K562 (cell line): ENCODE data around the gene MC2R. TPM values are rescaled to one million over a fixed set of nuclear protein-coding genes. Genes with fewer than 3 reads are reported as not detected.

ENCODE experiments used
- ATAC-seq: fragments of 200-7000 bp; cut with Tn5 transposase; 3 replicates; pipeline ENCODE4 v1.9.1; 2020; ENCODE audit warnings: moderate library complexity
- BruUV-seq: library from RNA; stranded (reverse); fragments of 400-500 nt; replicated peaks from 2 replicates; lab custom pipeline; 2021; lab: Mats Ljungman, UMichigan
- CTCF ChIA-PET: fragments of 300-600 bp; formaldehyde crosslinking; extraction: SDS; loops from one replicate; lab custom pipeline; 2021; ENCODE audit warnings: low intra/inter-chr PET ratio; lab: Yijun Ruan, JAX
- POLR2A ChIA-PET: fragments of 300-600, 350-650 bp; sonication (Branson Sonifier 250); formaldehyde crosslinking; extraction: SDS; loops from one replicate; lab custom pipeline; 2021; ENCODE audit warnings: antibody characterized with exemption, inconsistent platforms; lab: Yijun Ruan, JAX
- DNase-seq, 4 experiments: peaks; one replicate each; pipeline versions ENCODE4 v3.0.0 to v3.0.0-alpha.2; 2011 to 2018; ENCODE audit warnings: low spot score in 3 of 4, mixed read lengths in 3 of 4; ENCODE audit errors: extremely low read depth in 1 of 4
- FAIRE-seq: peaks from 2 replicates; lab custom pipeline; 2011; peaks lifted over from hg19 to GRCh38; lab: Jason Lieb, UNC
- H2AFZ ChIP-seq: 2 replicates; pipeline ENCODE4 v1.6.0; 2011; ENCODE audit warnings: low read depth, low read length, control low read depth, inconsistent platforms
- H3K27ac ChIP-seq: fragments of 200-600 bp; 3 replicates; pipeline ENCODE4 v1.8.0; 2011; ENCODE audit warnings: low read depth, mild to moderate bottlenecking, control low read depth, inconsistent platforms, low read length, moderate library complexity, mixed read lengths; ENCODE audit errors: extremely low read depth
- H3K27me3 ChIP-seq, 2 experiments: fragments of 300-600 bp in 1 of 2; 2 replicates in 1 of 2; 3 replicates in 1 of 2; pipeline versions ENCODE4 v1.6.0 to v1.8.0; 2011; ENCODE audit warnings: inconsistent platforms in 2 of 2, low read length in 2 of 2, mild to moderate bottlenecking in 1 of 2, mixed read lengths in 1 of 2, moderate library complexity in 1 of 2; ENCODE audit not compliant: control insufficient read depth in 2 of 2, insufficient read depth in 2 of 2
- H3K36me3 ChIP-seq: fragments of 300-600 bp; 3 replicates; pipeline ENCODE4 v1.8.0; 2011; ENCODE audit warnings: mild to moderate bottlenecking, low read length, inconsistent platforms; ENCODE audit not compliant: control insufficient read depth, insufficient read depth
- H3K4me1 ChIP-seq, 2 experiments: fragments of 200-600 bp in 1 of 2; replicated peaks in 1 of 2; 2 replicates in 1 of 2; 3 replicates in 1 of 2; pipeline versions ENCODE4 v1.5.1 to v1.8.0; 2011; ENCODE audit warnings: inconsistent platforms in 2 of 2, low read length in 2 of 2, mild to moderate bottlenecking in 1 of 2, mixed read lengths in 1 of 2, moderate library complexity in 1 of 2; ENCODE audit not compliant: control insufficient read depth in 2 of 2, insufficient read depth in 2 of 2
- H3K4me2 ChIP-seq: 2 replicates; pipeline ENCODE4 v1.6.1; 2011; ENCODE audit warnings: low read length, control low read depth, inconsistent platforms, mixed read lengths; ENCODE audit not compliant: insufficient read depth
- H3K4me3 ChIP-seq: fragments of 200-600 bp; sonication (generic), shearing (Covaris generic); 2 replicates; pipeline ENCODE4 v1.5.1; 2016; ENCODE audit warnings: control low read depth, inconsistent platforms
- H3K79me2 ChIP-seq: fragments of 200-600 bp; 3 replicates; pipeline ENCODE4 v1.8.0; 2011; ENCODE audit warnings: low read length, inconsistent platforms; ENCODE audit not compliant: control insufficient read depth, insufficient read depth
- H3K9ac ChIP-seq, 2 experiments: 2 replicates each; pipeline versions ENCODE4 v1.6.0 to v1.6.1; 2011; ENCODE audit warnings: low read depth in 2 of 2, low read length in 2 of 2, control low read depth in 1 of 2, inconsistent platforms in 1 of 2, mild to moderate bottlenecking in 1 of 2, mixed read lengths in 1 of 2; ENCODE audit not compliant: insufficient read depth in 1 of 2
- H3K9me1 ChIP-seq: one replicate; pipeline ENCODE4 v1.6.0; 2011; ENCODE audit warnings: inconsistent platforms, mild to moderate bottlenecking, low read length, moderate library complexity; ENCODE audit not compliant: control insufficient read depth, insufficient read depth
- H3K9me3 ChIP-seq: replicated peaks from 2 replicates; pipeline ENCODE4 v1.5.1; 2011; ENCODE audit warnings: low read depth, low read length, inconsistent platforms; ENCODE audit not compliant: control insufficient read depth, insufficient read depth
- H4K20me1 ChIP-seq: replicated peaks from 2 replicates; pipeline ENCODE4 v1.6.1; 2011; ENCODE audit warnings: low read length, inconsistent platforms, mixed read lengths; ENCODE audit not compliant: control insufficient read depth, insufficient read depth
- CBFB ChIP-seq: sonication (generic); formaldehyde crosslinking; IDR thresholded peaks from 2 replicates; pipeline ENCODE4 v1.4.0; 2020; ENCODE audit warnings: mild to moderate bottlenecking, missing genetic modification reagents
- CBX2 ChIP-seq: fragments of 200-600 bp; sonication (generic); IDR thresholded peaks from one replicate; pipeline ENCODE4 v1.6.1; 2012; ENCODE audit warnings: mild to moderate bottlenecking, low read length, inconsistent platforms; ENCODE audit not compliant: insufficient read depth, poor library complexity, severe bottlenecking
- CEBPG ChIP-seq, 3 experiments: fragments of 200-800 bp in 1 of 3; sonication (Bioruptor generic) in 1 of 3; sonication (generic) in 1 of 3; formaldehyde crosslinking in 1 of 3; IDR thresholded peaks in 2 of 3; conservative IDR thresholded peaks in 1 of 3; 2 replicates each; pipeline versions ENCODE4 v1.6.1 to v1.8.0; 2016 to 2022; ENCODE audit warnings: missing compliant biosample characterization in 2 of 3, missing genetic modification characterization in 2 of 3, mild to moderate bottlenecking in 1 of 3, missing genetic modification reagents in 1 of 3
- GABPB1 ChIP-seq: sonication (generic); formaldehyde crosslinking; IDR thresholded peaks from 2 replicates; pipeline ENCODE4 v1.8.0; 2022; ENCODE audit warnings: mild to moderate bottlenecking, missing genetic modification reagents
- GATAD2A ChIP-seq: fragments of 450-650 bp; IDR thresholded peaks from 2 replicates; pipeline ENCODE4 v1.6.1; 2017
- KDM5B ChIP-seq: fragments of 200-600 bp; sonication (generic); IDR thresholded peaks from 2 replicates; pipeline ENCODE4 v1.6.1; 2012; ENCODE audit warnings: low read depth, mild to moderate bottlenecking, moderate library complexity, low read length, control low read depth, inconsistent platforms; ENCODE audit not compliant: insufficient replicate concordance
- MAFK ChIP-seq: IDR thresholded peaks from 2 replicates; pipeline ENCODE4 v1.6.1; 2011; ENCODE audit warnings: low read length, improper control_type of control experiment
- NCOA6 ChIP-seq: fragments of 450-650 bp; IDR thresholded peaks from 2 replicates; pipeline ENCODE4 v1.6.1; 2017; ENCODE audit warnings: mild to moderate bottlenecking
- SREBF1 ChIP-seq: fragments of 150-350 bp; IDR thresholded peaks from 2 replicates; pipeline ENCODE4 v1.6.1; 2014; ENCODE audit warnings: antibody characterized with exemption, low read depth, low read length, borderline replicate concordance
- WHSC1 ChIP-seq: IDR thresholded peaks from one replicate; pipeline ENCODE4 v1.6.1; 2012; ENCODE audit warnings: low read length, control low read depth, inconsistent platforms
- ZSCAN29 ChIP-seq: fragments of 450-650 bp; IDR thresholded peaks from 2 replicates; pipeline ENCODE4 v1.6.1; 2017
- WGBS: fragments of 100-300 bp; shearing (Covaris generic); methylation state at CpG from one replicate; pipeline ENCODE4 v1.1.6; 2016; ENCODE audit warnings: low coverage, mixed read lengths; ENCODE audit not compliant: insufficient coverage; ENCODE audit errors: missing lambda C conversion rate; 5-methylcytosine and 5-hydroxymethylcytosine counted together
- in situ Hi-C: fragments of 300-500 bp; cut with MboI; formaldehyde crosslinking; loops from 4 replicates; pipeline ENCODE4 v1.15.0; 2018; ENCODE audit warnings: inconsistent platforms, mixed read lengths
- intact Hi-C: fragments of 100-400 bp; cut with micrococcal nuclease; formaldehyde crosslinking; loops from 2 replicates; pipeline ENCODE4 v1.14.2; 2022
- polyA plus RNA-seq, 8 experiments: library from polyadenylated mRNA; depleted of rRNA in 4 of 8; stranded (reverse) in 5 of 8; unstranded in 3 of 8; fragments of >200 nt; fragmentation: Nextera tagmentation in 2 of 8; fragmentation: Illumina TruSeq in 1 of 8; extraction: Ambion mirVana in 2 of 8; extraction: Trizol in 1 of 8; gene quantifications; 2 replicates each; pipeline versions ENCODE4 v1.2.1 to v1.2.3, GENCODE V29; 2011 to 2014; ENCODE audit warnings: inconsistent platforms in 1 of 8, missing spikeins in 1 of 8
- total RNA-seq, 7 experiments: library from RNA; depleted of rRNA in 6 of 7; stranded (reverse); fragments of >200 nt in 6 of 7; fragmentation: Illumina TruSeq in 2 of 7; extraction: Trizol in 2 of 7; gene quantifications; 2 replicates each; pipeline versions ENCODE4 v1.2.1 to v1.2.3, GENCODE V29; 2011 to 2021; ENCODE audit warnings: low replicate concordance in 1 of 7
- TF ChIP-seq, protein P1 (sequence below): IDR thresholded peaks from 2 replicates; pipeline ENCODE4 v1.6.1; 2012; ENCODE audit warnings: low read depth, low read length, improper control_type of control experiment, borderline replicate concordance
- TF ChIP-seq, protein P2 (sequence below): fragments of 450-650 bp; IDR thresholded peaks from 2 replicates; pipeline ENCODE4 v1.7.0; 2016; ENCODE audit warnings: borderline replicate concordance
- TF ChIP-seq, protein P3 (sequence below): IDR thresholded peaks from 3 replicates; pipeline ENCODE4 v1.6.1; 2011; ENCODE audit warnings: borderline replicate concordance, mild to moderate bottlenecking; ENCODE audit not compliant: insufficient read length, insufficient read depth
- TF ChIP-seq, protein P4 (sequence below): fragments of 250-450 bp; sonication (Bioruptor Pico); IDR thresholded peaks from 2 replicates; pipeline ENCODE4 v1.8.0; 2021; ENCODE audit warnings: moderate library complexity, mild to moderate bottlenecking, inconsistent platforms
- TF ChIP-seq, protein P5 (sequence below): sonication (generic); formaldehyde crosslinking; IDR thresholded peaks from 2 replicates; pipeline ENCODE4 v1.8.0; 2022; ENCODE audit warnings: missing genetic modification reagents, mild to moderate bottlenecking, borderline replicate concordance

MC2R gene
- total and polyA plus RNA-seq, 9 of the 15 experiments (the other 6 are each of a cell fraction or from before 2014, with no cell fraction given): not detected

DNA sequence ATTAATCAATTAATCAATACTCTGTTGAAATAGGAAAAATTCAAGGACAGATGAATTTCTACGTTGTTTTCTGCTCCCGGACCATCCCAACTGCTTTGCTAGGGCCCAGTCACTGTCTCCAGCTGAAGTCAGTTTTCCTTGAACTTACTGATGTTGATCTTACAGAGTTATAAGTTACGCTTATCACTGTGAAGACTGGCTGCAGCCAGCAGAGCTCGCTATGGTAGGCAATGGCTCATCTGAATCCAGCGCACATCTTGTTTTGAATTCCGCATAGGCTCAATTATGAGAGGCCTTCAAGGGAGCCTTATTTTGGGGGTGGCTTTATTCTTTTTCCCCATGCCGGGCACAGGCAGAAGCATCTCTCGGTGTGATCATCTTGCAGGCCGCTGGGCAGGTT lies 2.7 kb downstream of the MC2R start:
- in situ Hi-C loops: no loop called here
- intact Hi-C loops: no loop called here
- H3K9me3 ChIP-seq: no peaks in the 10 kb centered on the region
- no peaks in the 10 kb centered on the region for H3K9me1 ChIP-seq
- H3K27me3 ChIP-seq: no peaks in the 10 kb centered on the region; a peak in 1 of 5 replicates
- H3K27ac ChIP-seq: no peak overlapping the region
- 3% methylated on average over 9 of the region's 9 CpGs for WGBS
- no peak overlapping the region for H3K4me2 ChIP-seq
- no peak for ATAC-seq
- no peak overlapping the region for H3K4me3 ChIP-seq
- H4K20me1 ChIP-seq: no peaks in the 10 kb centered on the region
- no peak overlapping the region for H2AFZ ChIP-seq
- H3K79me2 ChIP-seq: no peaks in the 10 kb centered on the region
- no peak for DNase-seq
- H3K4me1 ChIP-seq: no peaks in the 10 kb centered on the region
- H3K9ac ChIP-seq: no peak overlapping the region
- BruUV-seq: no TSS peak
- ChIA-PET CTCF (no interaction called here), POLR2A (no interaction called here)
- no peaks in the 10 kb centered on the region for H3K36me3 ChIP-seq
- FAIRE-seq: no peak
- TF ChIP-seq, protein P1, sequence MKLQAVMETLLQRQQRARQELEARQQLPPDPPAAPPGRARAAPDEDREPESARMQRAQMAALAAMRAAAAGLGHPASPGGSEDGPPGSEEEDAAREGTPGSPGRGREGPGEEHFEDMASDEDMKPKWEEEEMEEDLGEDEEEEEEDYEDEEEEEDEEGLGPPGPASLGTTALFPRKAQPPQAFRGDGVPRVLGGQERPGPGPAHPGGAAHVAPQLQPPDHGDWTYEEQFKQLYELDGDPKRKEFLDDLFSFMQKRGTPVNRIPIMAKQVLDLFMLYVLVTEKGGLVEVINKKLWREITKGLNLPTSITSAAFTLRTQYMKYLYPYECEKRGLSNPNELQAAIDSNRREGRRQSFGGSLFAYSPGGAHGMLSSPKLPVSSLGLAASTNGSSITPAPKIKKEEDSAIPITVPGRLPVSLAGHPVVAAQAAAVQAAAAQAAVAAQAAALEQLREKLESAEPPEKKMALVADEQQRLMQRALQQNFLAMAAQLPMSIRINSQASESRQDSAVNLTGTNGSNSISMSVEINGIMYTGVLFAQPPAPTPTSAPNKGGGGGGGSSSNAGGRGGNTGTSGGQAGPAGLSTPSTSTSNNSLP: no peak
- TF ChIP-seq ZSCAN29 (no peak), CBX2 (no peak), GATAD2A (no peak), KDM5B (no peak), CBFB (CRISPR knock-in tag) (no peak), MAFK (no peak), WHSC1 (no peak), NCOA6 (no peak), GABPB1 (no peak), CEBPG (CRISPR knock-in tag; IDR thresholded peaks at IDR 0.05) (no peak), CEBPG (tag; conservative IDR thresholded peaks at IDR 0.05 in 1 of 2, IDR thresholded peaks at IDR 0.05 in 1 of 2) (no peak), SREBF1 (no peak)
- TF ChIP-seq, protein P2, sequence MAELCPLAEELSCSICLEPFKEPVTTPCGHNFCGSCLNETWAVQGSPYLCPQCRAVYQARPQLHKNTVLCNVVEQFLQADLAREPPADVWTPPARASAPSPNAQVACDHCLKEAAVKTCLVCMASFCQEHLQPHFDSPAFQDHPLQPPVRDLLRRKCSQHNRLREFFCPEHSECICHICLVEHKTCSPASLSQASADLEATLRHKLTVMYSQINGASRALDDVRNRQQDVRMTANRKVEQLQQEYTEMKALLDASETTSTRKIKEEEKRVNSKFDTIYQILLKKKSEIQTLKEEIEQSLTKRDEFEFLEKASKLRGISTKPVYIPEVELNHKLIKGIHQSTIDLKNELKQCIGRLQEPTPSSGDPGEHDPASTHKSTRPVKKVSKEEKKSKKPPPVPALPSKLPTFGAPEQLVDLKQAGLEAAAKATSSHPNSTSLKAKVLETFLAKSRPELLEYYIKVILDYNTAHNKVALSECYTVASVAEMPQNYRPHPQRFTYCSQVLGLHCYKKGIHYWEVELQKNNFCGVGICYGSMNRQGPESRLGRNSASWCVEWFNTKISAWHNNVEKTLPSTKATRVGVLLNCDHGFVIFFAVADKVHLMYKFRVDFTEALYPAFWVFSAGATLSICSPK: no peak
- TF ChIP-seq, protein P3, sequence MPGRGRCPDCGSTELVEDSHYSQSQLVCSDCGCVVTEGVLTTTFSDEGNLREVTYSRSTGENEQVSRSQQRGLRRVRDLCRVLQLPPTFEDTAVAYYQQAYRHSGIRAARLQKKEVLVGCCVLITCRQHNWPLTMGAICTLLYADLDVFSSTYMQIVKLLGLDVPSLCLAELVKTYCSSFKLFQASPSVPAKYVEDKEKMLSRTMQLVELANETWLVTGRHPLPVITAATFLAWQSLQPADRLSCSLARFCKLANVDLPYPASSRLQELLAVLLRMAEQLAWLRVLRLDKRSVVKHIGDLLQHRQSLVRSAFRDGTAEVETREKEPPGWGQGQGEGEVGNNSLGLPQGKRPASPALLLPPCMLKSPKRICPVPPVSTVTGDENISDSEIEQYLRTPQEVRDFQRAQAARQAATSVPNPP: no peak
- TF ChIP-seq, protein P4, sequence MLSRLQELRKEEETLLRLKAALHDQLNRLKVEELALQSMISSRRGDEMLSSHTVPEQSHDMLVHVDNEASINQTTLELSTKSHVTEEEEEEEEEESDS: no peak
- TF ChIP-seq, protein P5, sequence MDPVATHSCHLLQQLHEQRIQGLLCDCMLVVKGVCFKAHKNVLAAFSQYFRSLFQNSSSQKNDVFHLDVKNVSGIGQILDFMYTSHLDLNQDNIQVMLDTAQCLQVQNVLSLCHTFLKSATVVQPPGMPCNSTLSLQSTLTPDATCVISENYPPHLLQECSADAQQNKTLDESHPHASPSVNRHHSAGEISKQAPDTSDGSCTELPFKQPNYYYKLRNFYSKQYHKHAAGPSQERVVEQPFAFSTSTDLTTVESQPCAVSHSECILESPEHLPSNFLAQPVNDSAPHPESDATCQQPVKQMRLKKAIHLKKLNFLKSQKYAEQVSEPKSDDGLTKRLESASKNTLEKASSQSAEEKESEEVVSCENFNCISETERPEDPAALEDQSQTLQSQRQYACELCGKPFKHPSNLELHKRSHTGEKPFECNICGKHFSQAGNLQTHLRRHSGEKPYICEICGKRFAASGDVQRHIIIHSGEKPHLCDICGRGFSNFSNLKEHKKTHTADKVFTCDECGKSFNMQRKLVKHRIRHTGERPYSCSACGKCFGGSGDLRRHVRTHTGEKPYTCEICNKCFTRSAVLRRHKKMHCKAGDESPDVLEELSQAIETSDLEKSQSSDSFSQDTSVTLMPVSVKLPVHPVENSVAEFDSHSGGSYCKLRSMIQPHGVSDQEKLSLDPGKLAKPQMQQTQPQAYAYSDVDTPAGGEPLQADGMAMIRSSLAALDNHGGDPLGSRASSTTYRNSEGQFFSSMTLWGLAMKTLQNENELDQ (CRISPR knock-in tag): no peak
